ENCODE results near the gene SAMD8. TPM values are rescaled to one million over a fixed set of nuclear protein-coding genes. Genes with fewer than 3 reads are reported as not detected.

SAMD8 gene
- total and polyA plus RNA-seq, 2 donors (not counting 1 experiment from before 2014, with no cell fraction given) = 15.9 to 35.7 TPM

DNA sequence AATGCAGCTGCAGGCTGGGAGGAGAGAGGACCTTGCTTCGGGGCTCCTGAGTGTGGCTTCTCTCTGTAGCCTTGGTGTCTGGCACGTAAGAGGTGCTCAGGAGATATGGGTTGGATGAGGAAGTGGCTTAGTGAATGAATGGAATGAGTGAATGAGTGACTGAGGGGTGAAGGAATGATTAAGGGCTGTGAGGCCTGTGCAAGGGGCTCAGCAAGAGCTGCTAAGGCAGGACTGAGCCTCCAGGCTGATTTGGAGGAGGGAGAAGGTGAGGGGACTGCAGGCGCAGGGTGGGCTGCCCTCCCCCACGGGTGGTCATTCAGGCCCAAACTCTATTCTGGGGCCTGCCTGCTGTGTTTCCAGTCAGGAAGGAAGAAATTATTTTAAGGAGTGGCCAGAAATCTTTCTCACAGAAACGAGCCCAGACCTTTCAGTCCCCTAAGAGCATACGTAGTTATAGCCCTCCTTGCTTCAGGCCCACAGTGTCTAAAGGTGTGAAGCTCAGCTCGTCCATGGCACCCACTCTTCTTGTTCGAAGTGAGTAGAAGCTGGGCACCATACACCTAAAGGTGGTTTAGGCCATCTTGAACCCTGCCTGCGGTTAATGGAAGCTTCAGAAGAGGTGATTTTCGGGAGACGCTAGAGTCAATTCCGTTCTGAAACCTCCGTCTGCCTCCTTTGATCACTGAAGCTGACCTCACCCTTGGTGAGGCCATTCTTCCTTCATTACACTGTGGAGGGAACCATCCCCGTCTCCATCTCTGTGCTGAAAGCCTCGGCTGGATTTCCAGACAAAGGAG, 49.5 kb upstream of the SAMD8 start:
- POLR2A ChIA-PET = no interaction called here
- no peak for TF ChIP-seq EZH2 (IDR thresholded peaks at IDR 0.05; ENCODE audit: borderline replicate concordance, insufficient read depth, low read depth, low read length, poor library complexity, severe bottlenecking)
- TF ChIP-seq, protein P1, sequence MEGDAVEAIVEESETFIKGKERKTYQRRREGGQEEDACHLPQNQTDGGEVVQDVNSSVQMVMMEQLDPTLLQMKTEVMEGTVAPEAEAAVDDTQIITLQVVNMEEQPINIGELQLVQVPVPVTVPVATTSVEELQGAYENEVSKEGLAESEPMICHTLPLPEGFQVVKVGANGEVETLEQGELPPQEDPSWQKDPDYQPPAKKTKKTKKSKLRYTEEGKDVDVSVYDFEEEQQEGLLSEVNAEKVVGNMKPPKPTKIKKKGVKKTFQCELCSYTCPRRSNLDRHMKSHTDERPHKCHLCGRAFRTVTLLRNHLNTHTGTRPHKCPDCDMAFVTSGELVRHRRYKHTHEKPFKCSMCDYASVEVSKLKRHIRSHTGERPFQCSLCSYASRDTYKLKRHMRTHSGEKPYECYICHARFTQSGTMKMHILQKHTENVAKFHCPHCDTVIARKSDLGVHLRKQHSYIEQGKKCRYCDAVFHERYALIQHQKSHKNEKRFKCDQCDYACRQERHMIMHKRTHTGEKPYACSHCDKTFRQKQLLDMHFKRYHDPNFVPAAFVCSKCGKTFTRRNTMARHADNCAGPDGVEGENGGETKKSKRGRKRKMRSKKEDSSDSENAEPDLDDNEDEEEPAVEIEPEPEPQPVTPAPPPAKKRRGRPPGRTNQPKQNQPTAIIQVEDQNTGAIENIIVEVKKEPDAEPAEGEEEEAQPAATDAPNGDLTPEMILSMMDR (IDR thresholded peaks at IDR 0.05) = no peak
- H3K27ac Mint-ChIP-seq = no peak overlapping the region

More for the DNA sequence above, 49.5 kb upstream of the SAMD8 start:
- no peak overlapping the region for H3K9ac ChIP-seq (ENCODE audit: low read length)
- H4K20me1 ChIP-seq (ENCODE audit: control insufficient read depth, insufficient read depth, low read length, poor library complexity, severe bottlenecking) = no peaks in the 10 kb centered on the region
- 83% methylated on average over 14 of the region's 15 CpGs for WGBS (ENCODE audit: insufficient coverage)
- H3K27ac ChIP-seq (ENCODE audit: low read length in 2 of 2) = no peak overlapping the region
- H3K9me3 Mint-ChIP-seq (ENCODE audit: insufficient read depth) = no peaks in the 10 kb centered on the region
- no peaks in the 10 kb centered on the region for H3K27me3 Mint-ChIP-seq
- no peak overlapping the region for H2AFZ ChIP-seq (ENCODE audit: insufficient read depth, low read depth, low read length, poor library complexity, severe bottlenecking)
- H3K4me1 Mint-ChIP-seq = no peaks in the 10 kb centered on the region
- H3K9me3 ChIP-seq (ENCODE audit: control extremely low read depth in 1 of 3, control insufficient read depth in 2 of 3, insufficient read depth in 1 of 3, low read length in 2 of 3) = peaks cover 0 to 3% (median 0%) of the 10 kb centered on the region in 3 donors
- CTCF ChIA-PET = interaction anchor here (1.2 kb wide), 1 partner anchor 818 kb away, joined by 3 read pairs; no protein-coding TSS in a partner anchor
- H3K4me3 ChIP-seq (ENCODE audit: control extremely low read depth in 1 of 5, extremely low read depth in 1 of 5, insufficient read depth in 1 of 5, low read depth in 2 of 5, low read length in 4 of 5) = no peak overlapping the region
- no peak overlapping the region for H3K4me3 Mint-ChIP-seq
- no peak overlapping the region for H3K4me2 ChIP-seq (replicated peaks; ENCODE audit: low read depth, low read length, poor library complexity, severe bottlenecking)
- ATAC-seq (ENCODE audit: low read depth) (no peak), DNase-seq (no peak)
- no peaks in the 10 kb centered on the region for H3K27me3 ChIP-seq (replicated peaks in 1 of 4; ENCODE audit: control extremely low read depth in 1 of 4, control insufficient read depth in 3 of 4, insufficient read depth in 4 of 4, low read length in 3 of 4)
- no peaks in the 10 kb centered on the region for H3K36me3 ChIP-seq (replicated peaks in 1 of 2; ENCODE audit: control extremely low read depth in 1 of 2, control insufficient read depth in 1 of 2, extremely low read depth in 1 of 2, insufficient read depth in 2 of 2, low read length in 1 of 2)
- intact Hi-C loops (cut with micrococcal nuclease) = no loop called here
- no peaks in the 10 kb centered on the region for H3K4me1 ChIP-seq (ENCODE audit: control insufficient read depth in 2 of 2, insufficient read depth in 2 of 2, low read length in 2 of 2)
- H3K79me2 ChIP-seq (ENCODE audit: control insufficient read depth, insufficient read depth, low read length) = no peaks in the 10 kb centered on the region

Measured in B cell (primary cell).